ENCODE measurements around the gene CALN1.
"Not testable (repeated sequence)": the region's sequence is repeated elsewhere in the genome, so short reads cannot be mapped to it uniquely, and the experiment has no call there.

Gene CALN1

GRCh38 chr7:72080341-72080766, 331.8 kb downstream of the CALN1 start:
- no peak for DNase-seq

DNA sequence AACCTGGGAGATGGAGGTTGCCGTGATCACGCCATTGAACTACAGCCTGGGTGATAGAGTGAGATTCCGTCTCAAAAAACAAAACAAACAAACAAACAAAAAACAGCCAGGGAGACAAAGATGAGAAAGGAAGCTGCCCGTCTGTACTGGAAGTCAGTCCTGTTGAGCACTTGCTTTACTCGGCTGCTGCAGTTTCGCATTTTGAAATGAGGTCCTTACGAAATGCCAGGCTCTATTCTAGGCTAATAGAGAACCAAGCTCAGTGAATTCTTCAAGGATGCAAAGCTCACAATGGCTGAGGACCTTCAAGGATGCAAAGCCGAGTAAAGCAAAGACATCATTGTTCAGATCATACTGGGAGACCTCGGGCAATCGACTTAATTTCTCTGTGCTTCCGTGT, 333.3 kb downstream of the CALN1 start:
- no peak for DNase-seq

- DNase-seq, result no peak
Measured at GRCh38 chr7:72078301-72078700, 333.8 kb downstream of the CALN1 start.

- DNase-seq, result no peak
Measured at GRCh38 chr7:72077786-72078185, 334.4 kb downstream of the CALN1 start.

DNA sequence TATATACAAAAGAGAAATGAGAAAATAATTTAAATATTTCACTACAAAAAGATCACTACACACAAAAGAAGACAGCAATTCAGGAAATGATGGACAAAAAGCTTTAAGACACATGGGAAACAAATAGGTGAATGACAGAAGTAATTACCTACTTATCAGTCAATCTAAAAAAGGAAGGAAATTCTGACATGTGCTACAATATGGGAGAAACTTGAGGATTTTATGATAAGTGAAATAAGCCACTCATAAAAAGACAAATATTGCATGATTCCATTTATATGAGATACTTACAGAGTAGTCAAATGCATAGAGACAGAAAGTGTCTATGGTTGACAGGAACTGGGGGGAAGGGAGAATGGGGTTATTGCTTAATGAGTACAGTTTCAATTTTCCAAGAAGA, 339.2 kb downstream of the CALN1 start:
- no peak for DNase-seq

- DNase-seq, result no peak
Measured at GRCh38 chr7:72069263-72069662, 342.9 kb downstream of the CALN1 start.

- DNase-seq, result not testable (repeated sequence)
Measured at GRCh38 chr7:72065764-72066163, 346.4 kb downstream of the CALN1 start.

GRCh38 chr7:72064916-72065315, 347.2 kb downstream of the CALN1 start:
- DNase-seq, result no peak

- no peak for DNase-seq
Measured at GRCh38 chr7:72063330-72063729, 348.8 kb downstream of the CALN1 start.

GRCh38 chr7:72062666-72063065, 349.5 kb downstream of the CALN1 start:
- DNase-seq, result no peak

DNA sequence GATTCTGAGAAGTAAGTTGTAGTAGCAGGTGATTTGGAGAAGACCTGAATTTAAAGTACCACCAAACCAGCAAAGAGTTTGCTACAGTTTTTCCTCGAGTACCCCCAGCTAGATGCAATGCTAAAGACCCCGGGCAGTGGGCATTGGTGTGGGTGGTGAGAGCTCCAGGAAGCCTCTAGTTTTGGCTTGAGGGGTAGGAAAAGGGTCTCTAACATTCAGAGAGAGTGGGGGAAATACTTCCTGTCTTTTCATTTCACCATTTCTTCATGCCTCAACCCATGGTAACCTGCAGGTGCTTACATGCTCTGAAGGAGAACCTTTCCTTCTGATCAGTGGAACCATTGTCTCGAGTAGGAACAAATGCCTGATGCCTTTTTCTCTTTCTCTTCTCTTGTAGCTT, 352.2 kb downstream of the CALN1 start:
- no peak for DNase-seq

DNA sequence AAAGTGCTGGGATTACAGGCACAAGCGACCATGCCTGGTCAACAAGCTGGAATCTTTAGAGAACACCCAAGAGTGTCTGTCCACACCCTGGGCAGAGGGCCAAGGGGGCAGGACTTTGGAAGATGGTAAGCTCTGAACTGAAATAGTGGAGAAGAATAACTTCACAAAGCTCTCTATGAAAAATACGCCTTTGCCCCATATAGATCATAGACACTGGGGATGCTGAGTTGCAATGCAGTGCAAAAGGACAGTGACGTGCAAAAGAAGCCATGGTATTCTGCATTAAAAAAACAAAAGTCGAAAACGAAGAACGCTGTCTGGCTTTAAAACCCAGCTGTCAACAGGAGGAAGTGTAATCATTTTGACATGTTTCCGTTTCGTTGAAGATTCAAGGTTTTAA, 353.6 kb downstream of the CALN1 start:
- DNase-seq, result peak; percentile 14

- DNase-seq, result no peak
Measured at GRCh38 chr7:72057796-72058195, 354.3 kb downstream of the CALN1 start.

GRCh38 chr7:72057231-72057630, 354.9 kb downstream of the CALN1 start:
- no peak for DNase-seq

GRCh38 chr7:72055426-72055825, 356.7 kb downstream of the CALN1 start:
- no peak for DNase-seq

- DNase-seq, result no peak
Measured at GRCh38 chr7:72053292-72053691, 358.8 kb downstream of the CALN1 start.

GRCh38 chr7:72048420-72048819, 363.7 kb downstream of the CALN1 start:
- no peak for DNase-seq

DNA sequence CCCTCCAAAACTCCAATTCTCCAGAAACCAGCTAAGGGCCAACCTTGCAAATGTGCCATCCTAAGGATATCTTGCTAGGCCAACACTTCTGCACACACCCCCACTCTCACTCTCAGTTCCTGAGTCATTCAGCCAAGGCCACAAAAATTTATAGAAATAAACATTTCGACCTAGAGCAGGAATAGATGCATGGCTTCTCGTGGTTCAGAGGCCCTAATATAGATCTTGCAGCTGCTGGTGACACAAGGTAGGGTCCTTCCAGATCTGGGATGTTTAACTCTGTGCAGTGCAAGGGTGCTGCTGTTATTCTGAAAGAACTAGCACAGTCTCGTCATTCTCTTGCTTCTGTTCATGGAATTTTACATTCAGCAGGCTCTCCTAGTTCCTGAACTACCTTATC, 369.3 kb downstream of the CALN1 start:
- DNase-seq, result peak; percentile 56

- DNase-seq, result no peak
Measured at GRCh38 chr7:72040641-72041040, 371.5 kb downstream of the CALN1 start.

GRCh38 chr7:72039460-72039859, 372.7 kb downstream of the CALN1 start:
- no peak for DNase-seq

DNA sequence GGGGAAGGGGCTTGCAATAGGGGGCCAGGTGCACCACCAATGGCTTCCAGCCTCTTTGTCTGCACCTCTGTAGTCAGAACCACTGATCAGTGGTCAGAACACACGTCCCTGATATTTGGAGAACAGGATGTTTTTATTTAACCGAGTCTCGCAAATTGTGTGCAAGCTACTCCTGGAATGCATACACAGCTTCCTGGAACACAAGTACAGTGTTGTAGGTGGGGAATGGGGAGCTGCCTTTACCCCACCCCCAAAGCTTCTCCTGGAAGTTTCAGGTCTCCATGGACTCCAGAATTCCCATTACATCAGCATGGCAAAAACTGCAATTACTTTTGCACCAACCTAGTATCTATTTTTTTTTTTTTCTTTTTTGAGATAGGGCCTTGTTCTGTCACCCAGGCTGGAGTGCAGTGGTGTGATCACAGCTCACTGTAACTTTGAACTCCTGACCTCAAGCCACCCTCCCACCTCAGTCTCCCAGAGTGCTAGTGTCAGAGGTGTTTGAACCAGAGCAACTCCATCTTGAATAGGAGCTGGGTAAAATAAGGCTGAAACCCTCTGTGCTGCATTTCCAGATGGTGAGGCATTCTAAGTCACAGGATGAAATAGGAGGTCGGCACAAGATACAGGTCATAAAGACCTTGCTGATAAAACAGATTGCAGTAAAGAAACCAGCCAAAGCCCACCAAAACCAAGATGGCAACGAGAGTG, 374.0 kb downstream of the CALN1 start:
- no peak for DNase-seq

GRCh38 chr7:72037516-72037915, 374.6 kb downstream of the CALN1 start:
- peak; percentile 29 for DNase-seq

GRCh38 chr7:72035266-72035665, 376.9 kb downstream of the CALN1 start:
- DNase-seq, result no peak

DNA sequence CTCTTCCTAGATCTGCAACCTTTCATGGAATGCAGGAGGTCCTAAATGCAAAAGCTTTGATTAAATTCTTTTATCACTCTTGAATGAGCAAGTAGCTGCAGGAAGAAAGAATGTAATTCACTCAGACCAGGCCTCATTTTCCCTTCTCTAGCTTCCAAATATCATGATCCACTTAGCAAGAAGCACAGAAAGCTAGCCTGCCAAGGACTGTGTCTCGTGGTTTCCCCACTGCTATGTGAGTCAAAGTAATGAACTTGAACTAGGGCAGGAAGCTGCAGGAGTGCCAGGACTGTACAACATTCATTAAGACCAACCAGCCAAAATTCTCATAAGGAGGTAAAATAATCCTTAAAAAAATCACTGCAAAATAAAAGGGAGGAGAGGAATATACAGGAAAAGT, 379.2 kb downstream of the CALN1 start:
- peak; percentile 4 for DNase-seq
